ENCODE results near the gene CIAO3. TPM values are rescaled to one million over a fixed set of nuclear protein-coding genes. Genes with fewer than 3 reads are reported as not detected.

CIAO3 gene
- total RNA-seq, 2 experiments from 2014 or later, result 33.3 to 38.2 TPM

DNA sequence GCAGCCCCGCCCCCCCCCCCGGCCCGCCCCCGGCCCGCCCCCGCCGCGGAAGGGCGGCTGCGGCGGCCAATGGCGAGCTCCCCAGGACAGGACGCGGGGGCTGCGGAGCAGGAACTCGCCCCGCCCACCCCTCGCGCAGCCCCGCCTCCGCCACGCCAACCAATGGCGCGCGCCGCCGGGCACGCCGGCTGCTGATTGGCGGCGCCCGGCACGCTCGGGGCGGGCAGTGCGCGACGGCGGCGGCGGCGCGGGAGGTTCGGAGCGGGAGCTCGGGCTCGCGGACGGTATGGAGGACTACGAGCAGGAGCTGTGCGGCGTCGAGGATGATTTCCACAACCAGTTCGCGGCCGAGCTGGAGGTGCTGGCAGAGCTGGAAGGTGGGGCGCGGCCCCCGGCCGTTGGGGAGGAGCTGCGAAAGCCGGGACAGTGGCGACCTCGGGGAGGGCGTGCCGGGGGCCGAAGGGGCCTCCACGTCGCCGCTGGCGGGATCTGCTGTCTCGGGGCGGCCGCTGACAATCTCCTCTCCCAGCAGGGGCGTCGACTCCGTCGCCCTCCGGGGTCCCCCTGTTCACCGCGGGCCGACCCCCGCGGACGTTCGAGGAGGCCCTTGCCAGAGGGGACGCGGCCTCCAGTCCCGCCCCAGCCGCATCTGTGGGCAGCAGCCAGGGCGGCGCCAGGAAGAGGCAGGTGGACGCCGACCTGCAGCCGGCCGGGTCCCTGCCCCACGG lies 47.8 kb upstream of the CIAO3 start, which contains the start of gene CHTF18:
Gene CHTF18 (plus strand): TSS at position 222 of the 728 bp plus-strand sequence. CDS start 65 bp downstream, at position 287.
- CTCF ChIA-PET, result interaction anchor here (1.0 to 2.7 kb wide), 3 partner anchors 47 to 76 kb away, joined by 3 to 8 read pairs (median 3); partner anchors contain the start of gene METRN
- ATAC-seq (ENCODE audit: poor library complexity) (peak; percentile 96), DNase-seq (peak; percentile 87 to 98 (median 94))
- Histone ChIP-seq H3K27ac (ENCODE audit: low read depth in 1 of 2, low read length in 2 of 2) (peak within 1 kb of the TSS in 1 of 2 donors; percentile 35), H3K9me3 (ENCODE audit: control insufficient read depth in 1 of 2, insufficient read depth in 1 of 2, low read length in 2 of 2) (no peaks in the 10 kb centered on the region), H3K27me3 (ENCODE audit: control insufficient read depth in 1 of 2, insufficient read depth in 2 of 2, low read length in 2 of 2) (no peaks in the 10 kb centered on the region), H3K36me3 (ENCODE audit: insufficient read depth, low read length) (peaks cover 10% of the 10 kb centered on the region), H3K4me3 (ENCODE audit: low read length) (peak within 1 kb of the TSS; percentile 87), H3K4me1 (ENCODE audit: insufficient read depth, low read length) (peaks cover 34% of the 10 kb centered on the region)
- intact Hi-C loops (cut with DNase I, micrococcal nuclease), result loop anchor here in 1 of 2 experiments (1.0 kb wide), 3 partner anchors 19 to 182 kb away; partner anchors contain the start of gene LMF1
- H3K36me3 Mint-ChIP-seq (ENCODE audit: low read depth), result peaks cover 6% of the 10 kb centered on the region
- no peaks in the 10 kb centered on the region for H3K4me1 Mint-ChIP-seq (ENCODE audit: low read depth)
- peak within 1 kb of the TSS; percentile 89 for H3K4me3 Mint-ChIP-seq
- H3K9me3 Mint-ChIP-seq, result no peaks in the 10 kb centered on the region
- POLR2A ChIA-PET, result interaction anchor here (0.6 to 2.0 kb wide), 13 partner anchors 15 to 261 kb away, joined by 3 to 14 read pairs (median 4); partner anchors contain the start of genes ANTKMT, CCDC78, CIAO3 and WDR24
- H3K27me3 Mint-ChIP-seq, result no peaks in the 10 kb centered on the region
- H3K27ac Mint-ChIP-seq, result peak within 1 kb of the TSS; percentile 9
- no peak for TF ChIP-seq CTCF (IDR thresholded peaks at IDR 0.05)

DNA sequence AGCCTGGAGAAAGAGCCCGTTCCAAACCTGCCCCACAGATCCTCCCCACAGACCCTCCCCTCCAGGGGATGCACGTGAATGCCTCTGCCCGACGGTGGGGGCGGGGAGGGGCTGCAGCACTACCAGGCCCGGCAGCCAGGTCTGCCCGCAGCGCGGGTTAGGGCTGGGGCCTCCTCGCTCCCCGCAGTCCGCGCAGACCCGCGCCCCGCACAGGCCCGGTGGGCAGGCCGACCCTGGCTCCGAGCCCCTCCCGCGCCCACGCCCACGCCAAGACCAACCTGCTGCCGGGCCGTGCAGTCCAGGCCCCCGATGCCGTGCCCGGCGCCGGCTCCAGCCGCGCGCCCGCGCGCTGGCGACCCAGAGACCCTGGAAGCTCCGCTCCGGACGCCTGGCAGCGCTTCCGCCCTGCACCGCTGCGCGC lies 47.2 kb upstream of the CIAO3 start, which contains the start of gene RPUSD1:
Gene RPUSD1 (minus strand): TSS at position 404 of the 421 bp plus-strand sequence. CDS start 644 bp downstream, outside the sequence.
- DNase-seq (no peak), ATAC-seq (ENCODE audit: poor library complexity) (peak; percentile 16)
- intact Hi-C loops (cut with DNase I, micrococcal nuclease), result loop anchor here in 1 of 2 experiments (1.0 kb wide), 2 partner anchors 47 to 182 kb away; partner anchors contain the start of gene LMF1
- Mint-ChIP-seq H3K4me1 (ENCODE audit: low read depth) (no peaks in the 10 kb centered on the region), H3K27me3 (no peaks in the 10 kb centered on the region), H3K27ac (peak within 1 kb of the TSS; percentile 9), H3K36me3 (ENCODE audit: low read depth) (peaks cover 6% of the 10 kb centered on the region), H3K9me3 (no peaks in the 10 kb centered on the region), H3K4me3 (peak within 1 kb of the TSS; percentile 89)
- peaks cover 34% of the 10 kb centered on the region for H3K4me1 ChIP-seq (ENCODE audit: insufficient read depth, low read length)
- H3K36me3 ChIP-seq (ENCODE audit: insufficient read depth, low read length), result peaks cover 10% of the 10 kb centered on the region
- ChIA-PET POLR2A (interaction anchor here (0.7 to 2.0 kb wide), 12 partner anchors 16 to 261 kb away, joined by 3 to 14 read pairs (median 4); partner anchors contain the start of genes ANTKMT, CCDC78, CIAO3 and WDR24), CTCF (interaction anchor here (1.0 to 2.7 kb wide), 3 partner anchors 47 to 76 kb away, joined by 3 to 8 read pairs (median 3); partner anchors contain the start of gene METRN)
- H3K27ac ChIP-seq (ENCODE audit: low read depth in 1 of 2, low read length in 2 of 2), result peak within 1 kb of the TSS in 1 of 2 donors; percentile 35
- H3K27me3 ChIP-seq (ENCODE audit: control insufficient read depth in 1 of 2, insufficient read depth in 2 of 2, low read length in 2 of 2), result no peaks in the 10 kb centered on the region
- H3K9me3 ChIP-seq (ENCODE audit: control insufficient read depth in 1 of 2, insufficient read depth in 1 of 2, low read length in 2 of 2), result no peaks in the 10 kb centered on the region
- no peak for TF ChIP-seq CTCF (IDR thresholded peaks at IDR 0.05)
- peak within 1 kb of the TSS; percentile 87 for H3K4me3 ChIP-seq (ENCODE audit: low read length)

GRCh38 chr16:787321-787966 lies 46.6 kb upstream of the CIAO3 start:
- DNase-seq (peak in 1 of 14 experiments; percentile 53), ATAC-seq (ENCODE audit: poor library complexity) (no peak)
- Histone ChIP-seq H3K27ac (ENCODE audit: low read depth in 1 of 2, low read length in 2 of 2) (no peak overlapping the region), H3K4me3 (ENCODE audit: low read length) (peak overlapping the region; percentile 87), H3K36me3 (ENCODE audit: insufficient read depth, low read length) (peaks cover 10% of the 10 kb centered on the region), H3K9me3 (ENCODE audit: control insufficient read depth in 1 of 2, insufficient read depth in 1 of 2, low read length in 2 of 2) (no peaks in the 10 kb centered on the region), H3K27me3 (ENCODE audit: control insufficient read depth in 1 of 2, insufficient read depth in 2 of 2, low read length in 2 of 2) (no peaks in the 10 kb centered on the region), H3K4me1 (ENCODE audit: insufficient read depth, low read length) (peaks cover 34% of the 10 kb centered on the region)
- TF ChIP-seq CTCF (IDR thresholded peaks at IDR 0.05), result no peak
- intact Hi-C loops (cut with DNase I, micrococcal nuclease), result no loop called here
- Mint-ChIP-seq H3K27ac (peak overlapping the region; percentile 9), H3K4me3 (peak overlapping the region; percentile 89), H3K36me3 (ENCODE audit: low read depth) (peaks cover 6% of the 10 kb centered on the region), H3K9me3 (no peaks in the 10 kb centered on the region), H3K27me3 (no peaks in the 10 kb centered on the region), H3K4me1 (ENCODE audit: low read depth) (no peaks in the 10 kb centered on the region)
- CTCF ChIA-PET, result interaction anchor here (2.7 kb wide), 1 partner anchor 75 kb away, joined by 8 read pairs; no protein-coding TSS in a partner anchor
- POLR2A ChIA-PET, result interaction anchor here (1.3 to 2.0 kb wide), 5 partner anchors 19 to 97 kb away, joined by 3 to 14 read pairs (median 7); partner anchors contain the start of genes CCDC78, CIAO3 and WDR24
